Ecto neural progenitor cell (in vitro differentiated cells): ENCODE data around the gene CTNND2.

ENCODE experiments used
- DNase-seq: peaks from one replicate; pipeline ENCODE4 v3.0.0-alpha.2; 2018; ENCODE audit warnings: low spot score

CTNND2 gene

GRCh38 chr5:11777096-11777495 is 127.2 kb downstream of the CTNND2 start:
- DNase-seq: no peak

GRCh38 chr5:11770310-11770709 is 133.9 kb downstream of the CTNND2 start:
- no peak for DNase-seq

- no peak for DNase-seq
Observed at GRCh38 chr5:11760934-11761603, 143.2 kb downstream of the CTNND2 start.

- no peak for DNase-seq
Observed at GRCh38 chr5:11758321-11758720, 145.9 kb downstream of the CTNND2 start.

- no peak for DNase-seq
Observed at GRCh38 chr5:11757661-11758060, 146.6 kb downstream of the CTNND2 start.

GRCh38 chr5:11737010-11737409 is 167.2 kb downstream of the CTNND2 start:
- no peak for DNase-seq

- DNase-seq: no peak
Observed at GRCh38 chr5:11734369-11734768, 169.9 kb downstream of the CTNND2 start.

- no peak for DNase-seq
Observed at GRCh38 chr5:11733840-11734192, 170.4 kb downstream of the CTNND2 start.

- no peak for DNase-seq
Observed at GRCh38 chr5:11733185-11733839, 170.9 kb downstream of the CTNND2 start.

GRCh38 chr5:11724940-11725339 is 179.3 kb downstream of the CTNND2 start:
- no peak for DNase-seq

- DNase-seq: peak; percentile 75
Observed at GRCh38 chr5:11719888-11720481, 184.3 kb downstream of the CTNND2 start.

- no peak for DNase-seq
Observed at GRCh38 chr5:11715461-11716196, 188.6 kb downstream of the CTNND2 start.

GRCh38 chr5:11711932-11712331 is 192.3 kb downstream of the CTNND2 start:
- DNase-seq: no peak

- no peak for DNase-seq
Observed at GRCh38 chr5:11709021-11709420, 195.2 kb downstream of the CTNND2 start.

- no peak for DNase-seq
Observed at GRCh38 chr5:11704916-11705315, 199.3 kb downstream of the CTNND2 start.

- no peak for DNase-seq
Observed at GRCh38 chr5:11700391-11700790, 203.9 kb downstream of the CTNND2 start.

GRCh38 chr5:11692636-11693035 is 211.6 kb downstream of the CTNND2 start:
- no peak for DNase-seq

GRCh38 chr5:11687498-11687897 is 216.7 kb downstream of the CTNND2 start:
- no peak for DNase-seq

GRCh38 chr5:11684607-11685006 is 219.6 kb downstream of the CTNND2 start:
- no peak for DNase-seq

GRCh38 chr5:11683666-11684065 is 220.6 kb downstream of the CTNND2 start:
- DNase-seq: no peak

GRCh38 chr5:11681796-11682195 is 222.4 kb downstream of the CTNND2 start:
- no peak for DNase-seq

- no peak for DNase-seq
Observed at GRCh38 chr5:11679676-11680075, 224.6 kb downstream of the CTNND2 start.

GRCh38 chr5:11675184-11675583 is 229.1 kb downstream of the CTNND2 start:
- DNase-seq: no peak
